ENCODE results near the gene POMGNT1. TPM values are rescaled to one million over a fixed set of nuclear protein-coding genes. Genes with fewer than 3 reads are reported as not detected.

POMGNT1 gene
- total and polyA plus RNA-seq, 2 of the 13 experiments (the other 11 are each of a cell fraction or from before 2014, with no cell fraction given), result 33.9 to 46.8 TPM

- TF ChIP-seq PREB (CRISPR knock-in tag; IDR thresholded peaks at IDR 0.05) (no peak), NR2F6 (IDR thresholded peaks at IDR 0.05) (peak; percentile 49; the same call in 1 of the 2 replicates), NR2F6 (CRISPR knock-in tag; IDR thresholded peaks at IDR 0.05) (peak; percentile 62), MYNN (CRISPR knock-in tag; IDR thresholded peaks at IDR 0.05; ENCODE audit: low read depth) (no peak), SMARCC2 (IDR thresholded peaks at IDR 0.05) (no peak), ZNF761 (CRISPR knock-in tag; conservative IDR thresholded peaks at IDR 0.05) (no peak), HNRNPLL (IDR thresholded peaks at IDR 0.05; ENCODE audit: low read depth, low read length, poor library complexity, severe bottlenecking) (peak; percentile 27), DMTF1 (CRISPR knock-in tag; IDR thresholded peaks at IDR 0.05) (no peak), ZBTB25 (CRISPR knock-in tag; IDR thresholded peaks at IDR 0.05) (peak; percentile 5; the same call in 1 of the 2 replicates), SMC3 (IDR thresholded peaks at IDR 0.05; ENCODE audit: low read length) (no peak), ZNF343 (CRISPR knock-in tag; IDR thresholded peaks at IDR 0.05) (no peak), CAMTA2 (CRISPR knock-in tag; IDR thresholded peaks at IDR 0.05; ENCODE audit: borderline replicate concordance) (no peak), IKZF1 (IDR thresholded peaks at IDR 0.05) (no peak), MXD4 (CRISPR knock-in tag; IDR thresholded peaks at IDR 0.05) (no peak), TBL1XR1 (IDR thresholded peaks at IDR 0.05; ENCODE audit: borderline replicate concordance, low read length, partially characterized antibody) (no peak), RAD51 (IDR thresholded peaks at IDR 0.05; ENCODE audit: borderline replicate concordance) (no peak), AHDC1 (CRISPR knock-in tag; IDR thresholded peaks at IDR 0.05; ENCODE audit: borderline replicate concordance) (no peak), ZNF891 (CRISPR knock-in tag; IDR thresholded peaks at IDR 0.05) (0 out of 2 replicates have a peak, but pooled peaks have one; percentile 24), ZBTB7A (CRISPR knock-in tag; IDR thresholded peaks at IDR 0.05) (0 out of 2 replicates have a peak, but pooled peaks have one; percentile 23), TEAD2 (CRISPR knock-in tag; IDR thresholded peaks at IDR 0.05) (no peak)
Observed at GRCh38 chr1:46197964-46198811, at the start of gene POMGNT1 (continued).

All from HepG2 (cell line).